Measurements from ENCODE around the gene COL3A1.

Gene COL3A1

GRCh38 chr2:188974164-188974563 lies at the start of gene COL3A1:
TSS of gene COL3A1 (plus strand) at chr2:188974373. CDS start at chr2:188974490, 117 bp downstream.
- no peak for TF ChIP-seq Cebpa-rat (IDR thresholded peaks at IDR 0.05)
- no peak within 1 kb of the TSS for H3K4me2 ChIP-seq
- no peaks in the 10 kb centered on the region for H4K20me1 ChIP-seq
- H3K27ac ChIP-seq: no peak within 1 kb of the TSS
- H3K36me3 ChIP-seq: no peaks in the 10 kb centered on the region
- no peak within 1 kb of the TSS for H3K9ac ChIP-seq
- H3K9me3 ChIP-seq (replicated peaks in 1 of 11): no peaks in the 10 kb centered on the region
- no peaks in the 10 kb centered on the region for H3K4me1 ChIP-seq
- H3K4me3 ChIP-seq: no peak within 1 kb of the TSS
- no peaks in the 10 kb centered on the region for H3K27me3 ChIP-seq

GRCh38 chr2:188928643-188929042 lies 45.5 kb upstream of the COL3A1 start:
- Histone ChIP-seq H3K36me3 (no peaks in the 10 kb centered on the region), H3K27me3 (no peaks in the 10 kb centered on the region), H3K27ac (no peak overlapping the region), H3K9me3 (replicated peaks in 1 of 11) (peaks cover 12 to 22% (median 20%) of the 10 kb centered on the region in 11 experiments), H3K4me2 (no peak overlapping the region), H3K4me1 (no peaks in the 10 kb centered on the region), H4K20me1 (no peaks in the 10 kb centered on the region), H3K4me3 (no peak overlapping the region), H3K9ac (no peak overlapping the region)
- no peak for TF ChIP-seq Cebpa-rat (IDR thresholded peaks at IDR 0.05)

- Histone ChIP-seq H3K27ac (no peak overlapping the region), H3K36me3 (no peaks in the 10 kb centered on the region)
These were observed 42.8 kb upstream of the COL3A1 start for GRCh38 chr2:188931361-188931760.

GRCh38 chr2:188937228-188938220 lies 36.6 kb upstream of the COL3A1 start:
- H3K36me3 ChIP-seq: no peaks in the 10 kb centered on the region
- H4K20me1 ChIP-seq: no peaks in the 10 kb centered on the region
- H3K4me2 ChIP-seq: peak overlapping the region in 9 of 11 experiments; percentile 1 to 40 (median 11); a peak in 10 of 22 replicates
- no peak overlapping the region for H3K9ac ChIP-seq
- H3K4me1 ChIP-seq: peaks cover 2 to 10% (median 8%) of the 10 kb centered on the region in 10 experiments; a peak in 13 of 20 replicates
- H3K4me3 ChIP-seq: no peak overlapping the region
- H3K27ac ChIP-seq: no peak overlapping the region
- no peak for TF ChIP-seq Cebpa-rat (IDR thresholded peaks at IDR 0.05)
- H3K9me3 ChIP-seq (replicated peaks in 1 of 11): no peaks in the 10 kb centered on the region
- no peaks in the 10 kb centered on the region for H3K27me3 ChIP-seq

More at GRCh38 chr2:188931361-188931760, 42.8 kb upstream of the COL3A1 start:
- TF ChIP-seq Cebpa-rat (IDR thresholded peaks at IDR 0.05): no peak
- Histone ChIP-seq H3K4me2 (no peak overlapping the region), H3K4me1 (no peaks in the 10 kb centered on the region), H3K9ac (no peak overlapping the region), H3K9me3 (replicated peaks in 1 of 11) (peaks cover 12 to 22% (median 20%) of the 10 kb centered on the region in 11 experiments), H3K27me3 (no peaks in the 10 kb centered on the region), H3K4me3 (no peak overlapping the region), H4K20me1 (no peaks in the 10 kb centered on the region)

GRCh38 chr2:188940171-188940570 lies 34.0 kb upstream of the COL3A1 start:
- no peak for TF ChIP-seq Cebpa-rat (IDR thresholded peaks at IDR 0.05)
- H3K9ac ChIP-seq: no peak overlapping the region
- peaks cover 7 to 16% (median 14%) of the 10 kb centered on the region in 11 experiments; a peak in 19 of 22 replicates for H3K9me3 ChIP-seq (replicated peaks in 1 of 11)
- no peaks in the 10 kb centered on the region for H3K27me3 ChIP-seq
- H3K27ac ChIP-seq: no peak overlapping the region
- H3K4me3 ChIP-seq: no peak overlapping the region
- H3K4me2 ChIP-seq: no peak overlapping the region
- no peaks in the 10 kb centered on the region for H3K36me3 ChIP-seq
- H4K20me1 ChIP-seq: no peaks in the 10 kb centered on the region
- H3K4me1 ChIP-seq: peaks cover 2 to 10% (median 8%) of the 10 kb centered on the region in 10 experiments; a peak in 13 of 20 replicates

GRCh38 chr2:188944442-188944841 lies 29.7 kb upstream of the COL3A1 start:
- Histone ChIP-seq H3K9ac (no peak overlapping the region), H3K4me3 (no peak overlapping the region), H3K9me3 (replicated peaks in 1 of 11) (peaks cover 7 to 16% (median 14%) of the 10 kb centered on the region in 11 experiments; a peak in 19 of 22 replicates), H3K27me3 (no peaks in the 10 kb centered on the region), H4K20me1 (no peaks in the 10 kb centered on the region), H3K4me1 (no peaks in the 10 kb centered on the region), H3K27ac (no peak overlapping the region), H3K4me2 (no peak overlapping the region), H3K36me3 (no peaks in the 10 kb centered on the region)
- no peak for TF ChIP-seq Cebpa-rat (IDR thresholded peaks at IDR 0.05)

GRCh38 chr2:188949046-188949818 lies 24.9 kb upstream of the COL3A1 start:
- peaks cover 4 to 7% (median 6%) of the 10 kb centered on the region in 11 experiments; a peak in 18 of 22 replicates for H3K9me3 ChIP-seq (replicated peaks in 1 of 11)
- H3K4me3 ChIP-seq: no peak overlapping the region
- no peaks in the 10 kb centered on the region for H4K20me1 ChIP-seq
- no peaks in the 10 kb centered on the region for H3K4me1 ChIP-seq
- no peak for TF ChIP-seq Cebpa-rat (IDR thresholded peaks at IDR 0.05)
- H3K9ac ChIP-seq: no peak overlapping the region
- no peaks in the 10 kb centered on the region for H3K36me3 ChIP-seq
- no peak overlapping the region for H3K4me2 ChIP-seq
- H3K27ac ChIP-seq: no peak overlapping the region
- H3K27me3 ChIP-seq: no peaks in the 10 kb centered on the region

GRCh38 chr2:188952901-188953300 lies 21.3 kb upstream of the COL3A1 start:
- H3K9ac ChIP-seq: no peak overlapping the region
- H3K4me1 ChIP-seq: no peaks in the 10 kb centered on the region
- no peaks in the 10 kb centered on the region for H3K9me3 ChIP-seq (replicated peaks in 1 of 11)
- no peaks in the 10 kb centered on the region for H3K36me3 ChIP-seq
- H3K27me3 ChIP-seq: no peaks in the 10 kb centered on the region
- TF ChIP-seq Cebpa-rat (IDR thresholded peaks at IDR 0.05): no peak
- no peak overlapping the region for H3K27ac ChIP-seq
- H4K20me1 ChIP-seq: no peaks in the 10 kb centered on the region
- H3K4me3 ChIP-seq: no peak overlapping the region
- H3K4me2 ChIP-seq: no peak overlapping the region

- Histone ChIP-seq H3K9me3 (replicated peaks in 1 of 11) (no peaks in the 10 kb centered on the region), H3K36me3 (no peaks in the 10 kb centered on the region), H3K4me3 (no peak overlapping the region), H3K27ac (no peak overlapping the region), H4K20me1 (no peaks in the 10 kb centered on the region), H3K4me2 (no peak overlapping the region), H3K4me1 (no peaks in the 10 kb centered on the region), H3K9ac (no peak overlapping the region), H3K27me3 (no peaks in the 10 kb centered on the region)
- TF ChIP-seq Cebpa-rat (IDR thresholded peaks at IDR 0.05): no peak
These were observed 17.9 kb upstream of the COL3A1 start for GRCh38 chr2:188956290-188956689.

Measured in BLaER1 treated with 17β-estradiol and CSF1 and Interleukin-3, amounts not matched to agents 10 nM and 100 nM (cell line).